ENCODE results near the gene RPTOR. TPM values are rescaled to one million over a fixed set of nuclear protein-coding genes. Genes with fewer than 3 reads are reported as not detected.

Gene RPTOR
- total RNA-seq, 2 experiments from 2014 or later = 45.3 to 49.1 TPM

GRCh38 chr17:81002013-81002384, 457.4 kb downstream of the RPTOR start:
- POLR2A ChIA-PET = interaction anchor here (0.6 to 2.6 kb wide), 2 partner anchors 10 to 236 kb away, joined by 3 to 8 read pairs; partner anchors contain the start of gene CHMP6
- intact Hi-C loops (cut with micrococcal nuclease) = no loop called here

GRCh38 chr17:81002409-81003361, 458.0 kb downstream of the RPTOR start:
- H3K27ac Mint-ChIP-seq = no peak overlapping the region
- ChIA-PET POLR2A (interaction anchor here (2.6 kb wide), 1 partner anchor 10 kb away, joined by 8 read pairs; the partner anchor contains the start of gene CHMP6), CTCF (interaction anchor here (0.7 to 1.0 kb wide), 3 partner anchors 12 to 99 kb away, joined by 3 to 4 read pairs (median 3); no protein-coding TSS in a partner anchor)
- H3K4me1 Mint-ChIP-seq (ENCODE audit: low read depth) = peaks cover 11% of the 10 kb centered on the region
- intact Hi-C loops (cut with micrococcal nuclease) = no loop called here
- peaks cover 5% of the 10 kb centered on the region for H3K36me3 Mint-ChIP-seq (ENCODE audit: low read depth)
- no peak overlapping the region for H3K4me3 Mint-ChIP-seq
- no peaks in the 10 kb centered on the region for H3K9me3 Mint-ChIP-seq
- ATAC-seq = no peak
- no peak for TF ChIP-seq CTCF (IDR thresholded peaks at IDR 0.05)
- peaks cover 25% of the 10 kb centered on the region for H3K27me3 Mint-ChIP-seq
- DNase-seq = no peak

More at GRCh38 chr17:81002013-81002384, 457.4 kb downstream of the RPTOR start:
- peaks cover 25% of the 10 kb centered on the region for H3K27me3 Mint-ChIP-seq
- CTCF ChIA-PET = interaction anchor here (1.0 kb wide), 2 partner anchors 21 to 100 kb away, joined by 3 to 4 read pairs; no protein-coding TSS in a partner anchor
- no peak for DNase-seq
- no peak for TF ChIP-seq CTCF (IDR thresholded peaks at IDR 0.05)
- H3K4me3 Mint-ChIP-seq = no peak overlapping the region
- H3K4me1 Mint-ChIP-seq (ENCODE audit: low read depth) = peaks cover 11% of the 10 kb centered on the region
- H3K27ac Mint-ChIP-seq = no peak overlapping the region
- ATAC-seq = no peak
- peaks cover 5% of the 10 kb centered on the region for H3K36me3 Mint-ChIP-seq (ENCODE audit: low read depth)
- H3K9me3 Mint-ChIP-seq = no peaks in the 10 kb centered on the region

DNA sequence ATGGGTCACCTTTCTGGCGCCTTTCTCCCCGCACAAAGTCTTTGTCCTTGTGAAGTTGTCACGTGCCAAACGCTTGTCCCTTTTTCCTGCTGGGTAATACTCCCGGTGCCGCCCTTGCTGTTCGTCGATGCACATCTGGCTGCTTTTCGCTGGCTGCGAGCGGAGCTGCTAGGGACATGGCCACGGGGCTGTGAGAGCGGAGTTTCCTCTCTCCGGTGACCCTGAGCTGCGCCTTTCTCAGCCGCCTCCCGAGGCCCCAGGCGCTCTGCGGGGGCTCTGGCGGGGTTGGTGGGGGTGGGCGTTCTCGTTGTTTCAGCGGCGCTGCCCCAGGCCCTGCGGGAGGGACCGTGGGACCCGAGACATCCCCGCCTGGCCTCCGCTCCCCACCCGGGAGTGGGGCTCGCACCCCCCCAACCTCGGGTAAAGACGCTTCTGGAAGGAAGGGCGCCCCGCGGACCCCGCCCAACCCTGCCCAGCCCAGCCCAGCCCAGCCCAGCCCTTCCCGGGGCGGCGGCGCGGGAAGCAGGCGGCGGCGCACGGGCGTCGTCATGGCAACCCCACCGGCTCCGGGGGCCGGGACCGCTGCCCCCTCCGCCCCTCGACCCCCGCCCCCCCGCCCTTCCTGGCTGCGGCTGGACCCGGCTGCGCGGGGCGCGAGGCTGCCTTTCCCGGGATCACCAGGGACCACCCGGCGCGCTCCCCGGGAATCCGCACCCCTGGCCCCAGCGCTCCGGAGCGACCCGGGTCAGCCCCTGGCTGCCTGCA, 459.3 kb downstream of the RPTOR start:
- Mint-ChIP-seq H3K27me3 (peaks cover 25% of the 10 kb centered on the region), H3K36me3 (ENCODE audit: low read depth) (peaks cover 3% of the 10 kb centered on the region), H3K9me3 (no peaks in the 10 kb centered on the region), H3K4me3 (peak overlapping the region; percentile 46), H3K4me1 (ENCODE audit: low read depth) (peaks cover 11% of the 10 kb centered on the region), H3K27ac (no peak overlapping the region)
- ChIA-PET POLR2A (interaction anchor here (0.6 kb wide), 1 partner anchor 10 kb away, joined by 3 read pairs; no protein-coding TSS in a partner anchor), CTCF (interaction anchor here (0.8 to 1.0 kb wide), 2 partner anchors 17 to 20 kb away, joined by 3 read pairs; no protein-coding TSS in a partner anchor)
- intact Hi-C loops (cut with micrococcal nuclease) = no loop called here
- peak; percentile 15 for ATAC-seq
- DNase-seq = no peak
- no peak for TF ChIP-seq CTCF (IDR thresholded peaks at IDR 0.05)

DNA sequence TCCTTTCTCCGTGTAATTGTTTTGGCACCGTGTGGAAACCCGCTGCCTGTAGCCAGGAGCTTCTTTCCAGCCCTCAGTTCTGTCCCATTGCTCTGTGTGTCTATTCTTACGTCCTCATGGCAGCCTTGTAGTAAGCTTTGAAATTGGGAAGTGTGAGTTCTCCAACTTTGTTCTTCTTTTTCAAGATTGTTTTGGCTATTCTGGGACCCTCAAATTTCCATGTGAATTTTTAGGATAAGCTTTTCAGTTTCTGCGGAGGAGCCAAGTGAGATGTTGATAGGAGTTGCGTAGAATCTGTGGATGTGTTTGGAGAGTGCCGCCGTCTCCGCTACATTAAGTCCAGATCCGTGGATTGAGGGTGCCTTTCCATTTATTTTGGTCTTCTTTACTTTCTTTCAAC, 462.3 kb downstream of the RPTOR start:
- DNase-seq (no peak), ATAC-seq (no peak)
- H3K27me3 Mint-ChIP-seq = peaks cover 23% of the 10 kb centered on the region
- ChIA-PET POLR2A (interaction anchor here (0.5 to 1.5 kb wide), 4 partner anchors 11 to 625 kb away, joined by 3 to 9 read pairs (median 3); no protein-coding TSS in a partner anchor), CTCF (interaction anchor here (1.7 kb wide), 1 partner anchor 95 kb away, joined by 6 read pairs; no protein-coding TSS in a partner anchor)
- no peak overlapping the region for H3K4me3 Mint-ChIP-seq
- TF ChIP-seq CTCF (IDR thresholded peaks at IDR 0.05) = no peak
- H3K36me3 Mint-ChIP-seq (ENCODE audit: low read depth) = no peaks in the 10 kb centered on the region
- H3K27ac Mint-ChIP-seq = no peak overlapping the region
- H3K4me1 Mint-ChIP-seq (ENCODE audit: low read depth) = peaks cover 11% of the 10 kb centered on the region
- H3K9me3 Mint-ChIP-seq = peaks cover 5% of the 10 kb centered on the region
- intact Hi-C loops (cut with micrococcal nuclease) = no loop called here

All from activated CD8-positive, alpha-beta T cell treated with anti-CD3 and anti-CD28 coated beads for 36 hours (primary cell).